Central memory CD4-positive, alpha-beta T cell (primary cell): ENCODE measurements around the gene NRXN3.

ENCODE experiments used
- DNase-seq: peaks from one replicate; pipeline ENCODE4 v3.0.0; 2022

Gene NRXN3

GRCh38 chr14:78175412-78175811, 5.2 kb downstream of the NRXN3 start:
- DNase-seq, result no peak

GRCh38 chr14:78178071-78178470, 7.9 kb downstream of the NRXN3 start:
- no peak for DNase-seq

GRCh38 chr14:78178971-78179370, 8.8 kb downstream of the NRXN3 start:
- no peak for DNase-seq

- DNase-seq, result no peak
Observed at GRCh38 chr14:78181270-78181669, 11.1 kb downstream of the NRXN3 start.

GRCh38 chr14:78182722-78183121, 12.5 kb downstream of the NRXN3 start:
- no peak for DNase-seq

GRCh38 chr14:78184157-78184556, 14.0 kb downstream of the NRXN3 start:
- no peak for DNase-seq

- no peak for DNase-seq
Observed at GRCh38 chr14:78186277-78186676, 16.1 kb downstream of the NRXN3 start.

- no peak for DNase-seq
Observed at GRCh38 chr14:78188882-78189281, 18.7 kb downstream of the NRXN3 start.

GRCh38 chr14:78195431-78195830, 25.3 kb downstream of the NRXN3 start:
- no peak for DNase-seq

GRCh38 chr14:78196323-78196722, 26.1 kb downstream of the NRXN3 start:
- no peak for DNase-seq

GRCh38 chr14:78197051-78197450, 26.9 kb downstream of the NRXN3 start:
- DNase-seq, result no peak

GRCh38 chr14:78202163-78202562, 32.0 kb downstream of the NRXN3 start:
- DNase-seq, result no peak

- no peak for DNase-seq
Observed at GRCh38 chr14:78202976-78203375, 32.8 kb downstream of the NRXN3 start.

GRCh38 chr14:78207414-78207813, 37.2 kb downstream of the NRXN3 start:
- DNase-seq, result no peak

GRCh38 chr14:78220273-78220672, 50.1 kb downstream of the NRXN3 start:
- DNase-seq, result no peak

- no peak for DNase-seq
Observed at GRCh38 chr14:78222746-78223145, 52.6 kb downstream of the NRXN3 start.

- DNase-seq, result no peak
Observed at GRCh38 chr14:78227248-78228077, 57.3 kb downstream of the NRXN3 start.

GRCh38 chr14:78228702-78229327, 58.6 kb downstream of the NRXN3 start:
- no peak for DNase-seq

GRCh38 chr14:78232231-78233000, 62.2 kb downstream of the NRXN3 start:
- no peak for DNase-seq

GRCh38 chr14:78238141-78238540, 68.0 kb downstream of the NRXN3 start:
- no peak for DNase-seq

GRCh38 chr14:78240567-78240966, 70.4 kb downstream of the NRXN3 start:
- no peak for DNase-seq

GRCh38 chr14:78242086-78242485, 71.9 kb downstream of the NRXN3 start:
- no peak for DNase-seq

- DNase-seq, result no peak
Observed at GRCh38 chr14:78243187-78243586, 73.0 kb downstream of the NRXN3 start.

GRCh38 chr14:78245238-78245637, 75.1 kb downstream of the NRXN3 start:
- no peak for DNase-seq
